Nephron progenitor cell (in vitro differentiated cells): ENCODE measurements around the gene CCL14.
"Not testable (repeated sequence)": the region's sequence is repeated elsewhere in the genome, so short reads cannot be mapped to it uniquely, and the experiment has no call there.

ENCODE experiments used
- DNase-seq: peaks from one replicate; pipeline ENCODE4 v3.0.0; 2021
- H3K27ac Mint-ChIP-seq: 2 replicates; pipeline ENCODE4 v1.8.0; 2021; ENCODE audit warnings: mild to moderate bottlenecking, moderate library complexity, mixed read lengths
- H3K27me3 Mint-ChIP-seq: 2 replicates; pipeline ENCODE4 v1.8.0; 2021; ENCODE audit warnings: mild to moderate bottlenecking, low read depth, mixed read lengths; ENCODE audit not compliant: poor library complexity
- H3K36me3 Mint-ChIP-seq: 2 replicates; pipeline ENCODE4 v1.8.0; 2021; ENCODE audit warnings: low read depth, mixed read lengths
- H3K4me1 Mint-ChIP-seq: 2 replicates; pipeline ENCODE4 v1.8.0; 2021; ENCODE audit warnings: mixed read lengths
- H3K4me3 Mint-ChIP-seq: 2 replicates; pipeline ENCODE4 v1.8.0; 2021; ENCODE audit warnings: mild to moderate bottlenecking, moderate library complexity, mixed read lengths
- H3K9me3 Mint-ChIP-seq: 2 replicates; pipeline ENCODE4 v1.8.0; 2021; ENCODE audit warnings: mild to moderate bottlenecking, moderate library complexity, mixed read lengths
- TF ChIP-seq, protein P1 (sequence below): fragments of 200-600 bp; sonication (generic); IDR thresholded peaks from 2 replicates; pipeline ENCODE4 v1.5.0; 2021; ENCODE audit warnings: antibody characterized with exemption

The CCL14 gene

DNA sequence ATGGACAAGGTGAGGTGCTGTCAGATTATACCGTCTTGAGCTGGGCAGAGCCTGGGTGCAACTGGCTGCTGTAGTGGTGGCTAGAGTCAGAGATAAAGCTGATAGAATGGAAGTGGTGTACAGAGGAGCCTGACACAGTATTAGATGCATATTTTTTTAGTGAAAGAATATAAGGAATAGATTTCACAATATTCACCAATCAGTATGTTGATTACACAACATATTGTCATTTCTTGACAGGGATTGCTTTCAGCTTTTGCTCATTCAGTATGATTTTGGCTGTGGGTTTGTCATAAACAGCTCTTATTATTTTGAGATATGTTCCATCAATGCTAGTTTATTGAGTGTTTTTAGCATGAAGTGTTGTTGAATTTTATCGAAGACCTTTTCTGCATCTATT lies 32.9 kb upstream of the CCL14 start:
- no peaks in the 10 kb centered on the region for H3K36me3 Mint-ChIP-seq
- TF ChIP-seq, protein P1, sequence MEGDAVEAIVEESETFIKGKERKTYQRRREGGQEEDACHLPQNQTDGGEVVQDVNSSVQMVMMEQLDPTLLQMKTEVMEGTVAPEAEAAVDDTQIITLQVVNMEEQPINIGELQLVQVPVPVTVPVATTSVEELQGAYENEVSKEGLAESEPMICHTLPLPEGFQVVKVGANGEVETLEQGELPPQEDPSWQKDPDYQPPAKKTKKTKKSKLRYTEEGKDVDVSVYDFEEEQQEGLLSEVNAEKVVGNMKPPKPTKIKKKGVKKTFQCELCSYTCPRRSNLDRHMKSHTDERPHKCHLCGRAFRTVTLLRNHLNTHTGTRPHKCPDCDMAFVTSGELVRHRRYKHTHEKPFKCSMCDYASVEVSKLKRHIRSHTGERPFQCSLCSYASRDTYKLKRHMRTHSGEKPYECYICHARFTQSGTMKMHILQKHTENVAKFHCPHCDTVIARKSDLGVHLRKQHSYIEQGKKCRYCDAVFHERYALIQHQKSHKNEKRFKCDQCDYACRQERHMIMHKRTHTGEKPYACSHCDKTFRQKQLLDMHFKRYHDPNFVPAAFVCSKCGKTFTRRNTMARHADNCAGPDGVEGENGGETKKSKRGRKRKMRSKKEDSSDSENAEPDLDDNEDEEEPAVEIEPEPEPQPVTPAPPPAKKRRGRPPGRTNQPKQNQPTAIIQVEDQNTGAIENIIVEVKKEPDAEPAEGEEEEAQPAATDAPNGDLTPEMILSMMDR = no peak
- no peak for DNase-seq
- H3K4me3 Mint-ChIP-seq = no peak overlapping the region
- peaks cover 42% of the 10 kb centered on the region for H3K27me3 Mint-ChIP-seq
- no peak overlapping the region for H3K27ac Mint-ChIP-seq
- no peaks in the 10 kb centered on the region for H3K9me3 Mint-ChIP-seq
- H3K4me1 Mint-ChIP-seq = no peaks in the 10 kb centered on the region

DNA sequence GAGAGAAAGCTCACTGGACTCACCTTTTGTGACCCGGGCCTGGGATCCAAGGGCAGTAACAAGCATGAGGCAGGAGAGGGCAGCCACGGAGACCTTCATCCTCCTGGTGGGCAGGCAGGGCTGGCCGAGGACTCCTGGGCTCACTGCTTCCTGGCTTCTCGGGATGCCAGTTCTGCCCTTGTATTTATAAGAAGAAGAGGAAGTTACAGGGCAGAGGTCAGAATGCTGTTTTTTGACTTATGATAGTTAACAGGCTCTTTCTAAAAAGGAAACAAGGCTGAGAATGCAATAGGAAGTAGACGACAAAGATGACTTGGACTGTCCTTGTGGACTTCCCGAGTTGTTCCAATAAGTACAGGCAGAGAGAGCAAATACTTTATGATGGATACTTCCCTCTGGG lies 31.3 kb upstream of the CCL14 start, which contains the start of gene CCL23:
CCL23 (minus strand) TSS at position 174 of the 400 bp plus-strand sequence; CDS start at position 99, 75 bp downstream.
- H3K27me3 Mint-ChIP-seq = peaks cover 48% of the 10 kb centered on the region
- peaks cover 2% of the 10 kb centered on the region for H3K9me3 Mint-ChIP-seq
- H3K4me3 Mint-ChIP-seq = no peak within 1 kb of the TSS
- no peaks in the 10 kb centered on the region for H3K36me3 Mint-ChIP-seq
- TF ChIP-seq, protein P1 = no peak
- no peak within 1 kb of the TSS for H3K27ac Mint-ChIP-seq
- H3K4me1 Mint-ChIP-seq = no peaks in the 10 kb centered on the region
- no peak for DNase-seq

DNA sequence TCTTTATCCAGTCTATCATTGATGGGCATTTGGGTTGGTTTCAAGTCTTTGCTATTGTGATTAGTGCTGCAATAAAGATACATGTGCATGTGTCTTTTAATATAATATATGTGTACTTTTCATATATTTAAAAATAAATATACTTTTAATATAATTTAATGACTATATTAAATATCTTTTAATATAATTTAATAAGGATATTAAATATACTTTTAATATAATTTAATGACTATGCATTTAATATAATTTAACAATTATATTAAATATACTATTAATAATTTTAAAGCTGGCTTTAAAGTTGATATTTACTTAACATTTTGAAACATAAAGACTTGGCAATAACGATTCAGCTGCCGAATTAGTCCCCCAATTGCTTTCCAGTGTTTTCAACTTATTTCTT lies 30.0 kb upstream of the CCL14 start:
- H3K36me3 Mint-ChIP-seq = no peaks in the 10 kb centered on the region
- no peak overlapping the region for H3K4me3 Mint-ChIP-seq
- no peak overlapping the region for H3K27ac Mint-ChIP-seq
- peaks cover 14% of the 10 kb centered on the region for H3K9me3 Mint-ChIP-seq
- H3K27me3 Mint-ChIP-seq = peaks cover 47% of the 10 kb centered on the region
- H3K4me1 Mint-ChIP-seq = no peaks in the 10 kb centered on the region
- DNase-seq = no peak
- TF ChIP-seq, protein P1 = no peak

DNA sequence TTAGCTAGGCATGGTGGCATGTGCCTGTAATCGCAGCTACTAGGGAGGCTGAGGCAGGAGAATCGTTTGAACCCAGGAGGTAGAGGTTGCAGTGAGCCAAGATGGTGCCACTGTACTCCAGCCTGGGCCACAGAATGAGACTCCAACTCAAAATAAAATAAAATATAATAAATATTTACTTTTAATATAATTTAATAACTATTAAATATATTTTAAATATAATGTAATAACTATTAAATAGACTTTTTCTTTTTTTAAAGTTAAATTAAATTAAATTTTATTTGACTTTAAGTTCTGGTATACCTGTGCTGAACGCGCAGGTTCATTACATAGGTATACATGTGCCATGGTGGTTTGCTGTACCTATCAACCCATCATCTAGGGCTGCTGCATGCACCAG lies 29.4 kb upstream of the CCL14 start:
- Mint-ChIP-seq H3K9me3 (peaks cover 21% of the 10 kb centered on the region), H3K27me3 (peaks cover 48% of the 10 kb centered on the region)
- not testable (repeated sequence) for DNase-seq

DNA sequence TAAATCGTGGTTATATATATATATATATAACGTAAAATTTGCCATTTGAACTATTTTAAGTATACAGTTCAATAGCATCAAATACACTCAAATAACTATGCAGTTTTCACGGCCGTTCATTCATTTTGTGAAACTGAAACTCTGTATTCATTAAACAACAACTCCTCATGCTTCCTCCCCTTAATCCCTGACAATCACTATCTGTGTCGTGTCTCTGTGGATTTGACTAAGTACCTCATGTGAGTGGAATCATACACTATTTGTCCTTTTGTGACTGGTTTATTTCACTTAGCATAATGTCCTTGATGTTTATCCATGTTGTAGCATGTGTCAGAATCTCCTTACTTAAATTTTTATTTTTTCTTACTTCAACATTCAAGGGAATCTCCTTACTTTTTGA lies 28.4 kb upstream of the CCL14 start:
- no peaks in the 10 kb centered on the region for H3K36me3 Mint-ChIP-seq
- no peak for DNase-seq
- TF ChIP-seq, protein P1 = no peak
- H3K4me3 Mint-ChIP-seq = no peak overlapping the region
- H3K9me3 Mint-ChIP-seq = peaks cover 30% of the 10 kb centered on the region
- peaks cover 38% of the 10 kb centered on the region for H3K27me3 Mint-ChIP-seq
- no peak overlapping the region for H3K27ac Mint-ChIP-seq
- no peaks in the 10 kb centered on the region for H3K4me1 Mint-ChIP-seq

More for the DNA sequence above, 29.4 kb upstream of the CCL14 start:
- H3K36me3 Mint-ChIP-seq, H3K4me1 Mint-ChIP-seq, H3K27ac Mint-ChIP-seq, H3K4me3 Mint-ChIP-seq: not testable (repeated sequence)

DNA sequence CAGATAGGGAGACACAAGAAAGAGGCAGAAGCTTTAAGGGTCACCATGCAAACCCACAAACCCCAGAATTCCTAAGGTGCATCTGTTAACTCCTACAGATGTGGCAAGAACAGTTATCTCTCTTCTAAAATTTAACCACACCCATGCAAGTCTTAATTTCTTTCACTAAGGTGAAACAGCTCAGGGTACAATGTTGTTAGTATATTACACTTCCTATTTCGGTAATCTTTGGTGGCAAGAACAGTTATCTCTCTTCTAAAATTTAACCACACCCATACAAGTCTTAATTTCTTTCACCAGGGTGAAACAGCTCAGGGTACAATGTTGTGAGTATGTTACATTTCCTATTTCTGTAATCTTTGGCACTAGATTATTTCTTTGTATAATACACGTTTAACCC lies 24.7 kb upstream of the CCL14 start:
- H3K9me3 Mint-ChIP-seq = peaks cover 46% of the 10 kb centered on the region
- H3K36me3 Mint-ChIP-seq = no peaks in the 10 kb centered on the region
- H3K4me1 Mint-ChIP-seq = no peaks in the 10 kb centered on the region
- TF ChIP-seq, protein P1 = no peak
- DNase-seq = no peak
- H3K27ac Mint-ChIP-seq = no peak overlapping the region
- peaks cover 16% of the 10 kb centered on the region for H3K27me3 Mint-ChIP-seq
- H3K4me3 Mint-ChIP-seq = no peak overlapping the region
